ENCODE measurements around the gene VPS36.
"Not testable (repeated sequence)": the region's sequence is repeated elsewhere in the genome, so short reads cannot be mapped to it uniquely, and the experiment has no call there.

- TF ChIP-seq SMARCE1 (IDR thresholded peaks at IDR 0.05); CTCF (IDR thresholded peaks at IDR 0.05 in 2 of 3, conservative IDR thresholded peaks at IDR 0.05 in 1 of 3; ENCODE audit: insufficient read depth in 2 of 3, low read depth in 1 of 3, low read length in 3 of 3); SAP30 (IDR thresholded peaks at IDR 0.05; ENCODE audit: borderline replicate concordance, insufficient read depth, low read depth, low read length, poor library complexity, severe bottlenecking): not testable (repeated sequence)
Observed at GRCh38 chr13:52407436-52407835, 43.0 kb downstream of the VPS36 start.
